Left lung (tissue), 10 donors: ENCODE results near the gene ESYT1. TPM values are rescaled to one million over a fixed set of nuclear protein-coding genes. Genes with fewer than 3 reads are reported as not detected.
A peak's percentile ranks its signal among the peaks of the same experiment; 100 is the strongest.

Source experiments
- ATAC-seq: fragments of 200-7000 bp; cut with Tn5 transposase; one replicate; pipeline ENCODE4 v1.9.1; 2020; ENCODE audit warnings: moderate library complexity
- DNase-seq, 4 donors: peaks; one replicate each; pipeline ENCODE4 v3.0.0-alpha.2; 2013 to 2020
- H3K27ac ChIP-seq, 2 donors: fragments of 200-600 bp; sonication (generic) in 1 of 2; one replicate each; pipeline versions ENCODE4 v1.5.0 to v1.8.0; 2020 to 2021
- H3K27me3 ChIP-seq, 2 donors: fragments of 200-600 bp; sonication (generic) in 1 of 2; one replicate each; pipeline versions ENCODE4 v1.5.0 to v1.8.0; 2020 to 2021
- H3K36me3 ChIP-seq, 2 donors: fragments of 200-600 bp; sonication (generic) in 1 of 2; one replicate each; pipeline versions ENCODE4 v1.5.0 to v1.8.0; 2020 to 2021
- H3K4me1 ChIP-seq, 2 donors: fragments of 200-600 bp; one replicate each; pipeline ENCODE4 v1.8.0; 2021
- H3K4me3 ChIP-seq, 2 donors: fragments of 200-600 bp; sonication (generic) in 1 of 2; one replicate each; pipeline versions ENCODE4 v1.5.0 to v1.8.0; 2020 to 2021; ENCODE audit warnings: mild to moderate bottlenecking in 1 of 2
- H3K9me3 ChIP-seq, 2 donors: fragments of 200-600 bp; sonication (generic) in 1 of 2; one replicate each; pipeline versions ENCODE4 v1.5.0 to v1.8.0; 2020 to 2021
- intact Hi-C, 2 donors: fragments of 100-400 bp; cut with DNase I; formaldehyde crosslinking; loops; one replicate each; pipeline versions ENCODE4 v1.11.2 to v1.14.2; 2022
- polyA plus RNA-seq, 6 donors: library from polyadenylated mRNA; unstranded; fragments of 120-200 nt; gene quantifications; one replicate each; pipeline ENCODE4 v1.2.1, GENCODE V29; 2013; ENCODE audit not compliant: insufficient read length in 6 of 6
- total RNA-seq, 2 donors: library from RNA; stranded (reverse); fragmentation: NEBNext Ultra II Directional; extraction: Animal tissue kit (Norgen Biotek cat#: 25700); gene quantifications; one replicate each; pipeline ENCODE4 v1.2.1, GENCODE V29; 2021
- TF ChIP-seq, protein P1 (sequence below), 2 donors: fragments of 200-600 bp; sonication (generic) in 1 of 2; IDR thresholded peaks; one replicate each; pipeline versions ENCODE4 v1.5.0 to v1.8.0; 2021; ENCODE audit warnings: antibody characterized with exemption in 2 of 2
- donor health status: DM: no; HTN: yes; CAD: no.
- donor health status: DM: no; HTN: no; CAD: no.

ESYT1 gene
- total and polyA plus RNA-seq, 8 donors, result 80.9 to 116 (median 91.9) TPM

DNA sequence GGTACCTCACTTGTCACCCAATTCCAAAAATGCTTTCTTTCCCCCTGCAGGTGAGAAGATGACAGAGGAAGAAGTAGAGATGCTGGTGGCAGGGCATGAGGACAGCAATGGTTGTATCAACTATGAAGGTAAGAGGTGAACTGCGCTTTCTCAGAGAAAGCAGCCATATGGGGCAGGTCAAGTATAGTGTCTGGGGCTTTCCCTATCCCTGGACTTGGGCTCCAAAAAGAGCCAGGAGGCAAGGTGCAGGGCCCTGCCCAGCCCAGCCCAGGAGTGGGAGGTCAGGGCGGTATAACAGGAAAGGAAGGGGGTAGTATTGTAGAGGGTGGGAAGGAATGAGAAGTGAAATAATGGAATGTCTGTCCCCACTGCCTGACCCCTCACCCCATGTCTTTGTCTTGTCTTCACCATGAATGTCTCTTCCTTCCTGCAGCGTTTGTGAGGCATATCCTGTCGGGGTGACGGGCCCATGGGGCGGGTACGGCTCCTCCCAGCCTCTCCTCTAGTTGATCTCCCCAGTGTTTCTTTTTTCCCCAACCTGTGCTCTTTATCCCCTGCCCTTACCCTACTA, 32.2 kb downstream of the ESYT1 start:
- no peaks in the 10 kb centered on the region for H3K9me3 ChIP-seq
- no peak for ATAC-seq
- no peaks in the 10 kb centered on the region for H3K27me3 ChIP-seq
- intact Hi-C loops, result no loop called here
- peak overlapping the region; percentile 47 to 88 for H3K4me3 ChIP-seq
- no peak for DNase-seq
- TF ChIP-seq, protein P1, sequence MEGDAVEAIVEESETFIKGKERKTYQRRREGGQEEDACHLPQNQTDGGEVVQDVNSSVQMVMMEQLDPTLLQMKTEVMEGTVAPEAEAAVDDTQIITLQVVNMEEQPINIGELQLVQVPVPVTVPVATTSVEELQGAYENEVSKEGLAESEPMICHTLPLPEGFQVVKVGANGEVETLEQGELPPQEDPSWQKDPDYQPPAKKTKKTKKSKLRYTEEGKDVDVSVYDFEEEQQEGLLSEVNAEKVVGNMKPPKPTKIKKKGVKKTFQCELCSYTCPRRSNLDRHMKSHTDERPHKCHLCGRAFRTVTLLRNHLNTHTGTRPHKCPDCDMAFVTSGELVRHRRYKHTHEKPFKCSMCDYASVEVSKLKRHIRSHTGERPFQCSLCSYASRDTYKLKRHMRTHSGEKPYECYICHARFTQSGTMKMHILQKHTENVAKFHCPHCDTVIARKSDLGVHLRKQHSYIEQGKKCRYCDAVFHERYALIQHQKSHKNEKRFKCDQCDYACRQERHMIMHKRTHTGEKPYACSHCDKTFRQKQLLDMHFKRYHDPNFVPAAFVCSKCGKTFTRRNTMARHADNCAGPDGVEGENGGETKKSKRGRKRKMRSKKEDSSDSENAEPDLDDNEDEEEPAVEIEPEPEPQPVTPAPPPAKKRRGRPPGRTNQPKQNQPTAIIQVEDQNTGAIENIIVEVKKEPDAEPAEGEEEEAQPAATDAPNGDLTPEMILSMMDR (IDR thresholded peaks at IDR 0.05), result no peak
- peaks cover 0 to 60% of the 10 kb centered on the region in 2 donors for H3K36me3 ChIP-seq
- peaks cover 21 to 45% of the 10 kb centered on the region in 2 donors for H3K4me1 ChIP-seq
- peak overlapping the region; percentile 94 to 97 for H3K27ac ChIP-seq

DNA sequence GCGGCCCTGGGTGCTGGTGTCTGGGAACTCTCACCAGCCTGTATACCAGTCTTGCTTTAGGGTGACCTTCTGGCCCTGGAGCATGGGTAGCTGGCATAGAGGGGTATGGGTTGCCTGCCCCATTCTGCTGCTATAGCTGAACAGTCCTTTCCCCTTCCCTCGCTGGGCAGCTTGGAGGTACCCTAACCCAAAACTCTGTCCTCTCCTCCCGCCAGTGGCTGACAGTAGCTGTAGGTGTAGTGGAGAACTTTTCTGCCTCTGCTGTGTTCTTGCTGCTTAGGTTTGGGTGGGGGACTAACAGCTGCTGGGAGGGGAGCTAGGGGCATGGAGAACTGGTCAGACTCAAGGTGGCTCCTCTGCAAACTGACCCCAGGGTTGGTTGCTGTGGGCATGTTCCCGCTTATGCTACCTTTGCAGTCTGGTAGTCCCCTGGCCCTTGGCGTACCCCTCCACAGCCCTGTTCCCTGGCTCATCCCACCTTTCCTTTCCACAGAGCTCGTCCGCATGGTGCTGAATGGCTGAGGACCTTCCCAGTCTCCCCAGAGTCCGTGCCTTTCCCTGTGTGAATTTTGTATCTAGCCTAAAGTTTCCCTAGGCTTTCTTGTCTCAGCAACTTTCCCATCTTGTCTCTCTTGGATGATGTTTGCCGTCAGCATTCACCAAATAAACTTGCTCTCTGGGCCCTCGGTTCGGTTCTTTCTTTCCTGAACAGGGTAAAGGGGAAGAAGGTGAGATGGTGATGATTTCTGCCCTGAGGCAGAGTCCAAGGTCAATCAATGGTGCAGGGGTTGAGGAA, 33.0 kb downstream of the ESYT1 start:
- TF ChIP-seq, protein P1 (IDR thresholded peaks at IDR 0.05), result no peak
- no peak for DNase-seq
- H3K4me3 ChIP-seq, result peak overlapping the region; percentile 47 to 88
- no peaks in the 10 kb centered on the region for H3K27me3 ChIP-seq
- ATAC-seq, result no peak
- intact Hi-C loops, result no loop called here
- peak overlapping the region; percentile 94 to 97 for H3K27ac ChIP-seq
- peaks cover 21 to 45% of the 10 kb centered on the region in 2 donors for H3K4me1 ChIP-seq
- peaks cover 0 to 68% of the 10 kb centered on the region in 2 donors for H3K36me3 ChIP-seq
- H3K9me3 ChIP-seq, result no peaks in the 10 kb centered on the region

DNA sequence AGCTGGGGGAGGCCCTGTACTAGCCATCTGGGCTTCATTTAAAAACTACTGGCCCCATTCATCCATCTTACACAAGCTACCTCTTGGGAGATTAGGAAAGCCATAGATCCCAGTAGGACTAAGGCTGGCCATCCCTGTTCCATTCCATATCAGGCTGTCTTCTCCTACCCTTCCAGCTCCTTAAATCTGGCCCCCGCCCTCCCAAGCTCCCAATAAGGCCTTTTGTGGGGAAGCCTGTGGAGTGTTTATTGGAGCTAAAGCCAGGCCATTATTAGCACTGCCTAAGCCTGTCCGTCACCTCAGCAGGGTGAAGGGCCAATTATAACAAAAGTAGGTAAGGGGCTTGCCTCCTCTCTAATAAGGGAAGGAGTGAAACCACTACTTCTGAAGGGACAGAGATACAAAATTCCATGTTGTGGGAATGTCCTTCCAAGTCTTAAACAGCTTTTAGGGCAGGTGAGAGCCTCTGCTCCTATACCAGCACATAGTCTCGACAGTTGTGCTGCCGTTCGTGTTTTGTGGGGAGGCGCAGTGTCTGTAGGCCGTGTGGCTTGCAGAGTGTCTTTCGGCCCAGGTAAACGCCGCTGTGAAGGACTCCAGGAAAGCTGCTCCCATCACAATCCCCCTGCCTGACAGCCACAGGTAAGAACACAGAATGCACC, 33.8 kb downstream of the ESYT1 start:
- intact Hi-C loops, result no loop called here
- TF ChIP-seq, protein P1 (IDR thresholded peaks at IDR 0.05), result no peak
- peaks cover 18 to 43% of the 10 kb centered on the region in 2 donors for H3K4me1 ChIP-seq
- peak overlapping the region in 1 of 2 donors; percentile 88 for H3K4me3 ChIP-seq
- ATAC-seq (no peak), DNase-seq (no peak)
- H3K9me3 ChIP-seq, result no peaks in the 10 kb centered on the region
- H3K27ac ChIP-seq, result peak overlapping the region in 1 of 2 donors; percentile 94
- no peaks in the 10 kb centered on the region for H3K27me3 ChIP-seq
- peaks cover 0 to 75% of the 10 kb centered on the region in 2 donors for H3K36me3 ChIP-seq

DNA sequence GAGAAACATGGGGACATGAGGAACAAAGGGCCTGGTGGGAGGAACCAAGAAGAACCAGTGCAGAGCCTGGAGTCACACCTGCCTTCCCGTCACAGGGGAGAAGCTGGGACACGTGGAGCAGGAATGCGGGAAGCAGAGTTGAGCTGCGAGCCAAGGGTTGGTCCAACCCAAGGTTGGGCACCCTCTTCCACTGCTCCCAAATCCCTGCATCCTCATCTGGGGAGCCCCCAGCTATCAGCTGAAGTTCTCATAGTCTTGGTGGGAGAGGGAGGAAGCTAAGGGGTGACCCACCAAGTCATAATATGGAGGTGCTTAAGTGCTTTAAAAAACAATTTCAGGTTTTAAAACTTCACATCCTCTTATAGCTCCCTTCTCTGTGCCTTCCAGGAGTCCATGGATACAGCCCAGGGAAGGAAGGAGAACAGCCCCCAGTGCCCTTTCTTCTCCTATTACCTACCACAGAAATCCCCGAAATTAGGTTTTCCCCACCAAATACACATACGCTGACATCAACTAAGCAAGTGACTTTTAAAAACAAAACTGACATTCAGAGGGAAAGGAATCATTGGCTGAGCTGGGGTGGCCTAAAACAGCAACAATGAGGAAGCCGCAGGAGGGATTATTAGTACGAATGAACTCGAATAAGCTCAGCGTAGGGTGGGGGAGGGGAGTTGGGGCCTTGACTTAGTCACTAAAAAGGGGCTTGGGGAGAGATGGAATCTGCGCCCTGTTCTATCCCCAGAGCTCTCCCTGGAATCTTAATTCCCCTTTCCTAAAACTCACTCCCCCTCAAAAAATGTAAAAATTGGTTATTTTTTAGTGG, 34.6 kb downstream of the ESYT1 start:
- intact Hi-C loops, result no loop called here
- H3K4me3 ChIP-seq, result no peak overlapping the region

More for the DNA sequence above, 34.6 kb downstream of the ESYT1 start:
- DNase-seq, result no peak
- H3K27me3 ChIP-seq, result no peaks in the 10 kb centered on the region
- H3K4me1 ChIP-seq, result peaks cover 16 to 40% of the 10 kb centered on the region in 2 donors
- H3K9me3 ChIP-seq, result no peaks in the 10 kb centered on the region
- H3K36me3 ChIP-seq, result peaks cover 0 to 83% of the 10 kb centered on the region in 2 donors
- ATAC-seq, result no peak
- TF ChIP-seq, protein P1 (IDR thresholded peaks at IDR 0.05), result no peak
- H3K27ac ChIP-seq, result no peak overlapping the region
